HCT116 (cell line): Measurements from ENCODE around the gene CD99. TPM values are rescaled to one million over a fixed set of nuclear protein-coding genes. Genes with fewer than 3 reads are reported as not detected.

Source experiments
- ATAC-seq: fragments of 200-7000 bp; cut with Tn5 transposase; 2 replicates; pipeline ENCODE4 v1.9.1; 2020; ENCODE audit warnings: mild to moderate bottlenecking, moderate library complexity
- BruUV-seq: library from RNA; stranded (reverse); fragments of 400-500 nt; replicated peaks from 2 replicates; lab custom pipeline; 2021; lab: Mats Ljungman, UMichigan
- CTCF ChIA-PET: fragments of 300-600 bp; sonication (Branson Sonifier 250); formaldehyde crosslinking; loops from one replicate; lab custom pipeline; 2021; ENCODE audit warnings: antibody characterized with exemption; lab: Charles Lee
- POLR2A ChIA-PET: fragments of 300-600, 350-600 bp; sonication (Branson Sonifier 250); formaldehyde crosslinking; loops from one replicate; lab custom pipeline; 2021; ENCODE audit warnings: antibody characterized with exemption; lab: Charles Lee
- RAD21 ChIA-PET, 2 experiments: fragments of 300-600 bp; sonication (Branson Sonifier 250); formaldehyde crosslinking; loops; one replicate each; lab custom pipeline; 2023; ENCODE audit warnings: low total read pairs in 2 of 2; ENCODE audit not compliant: uncharacterized antibody in 2 of 2, unreplicated experiment in 2 of 2, low non-redundant PET in 1 of 2; lab: Charles Lee
- DNase-seq: peaks from one replicate; pipeline ENCODE4 v3.0.0-alpha.2; 2010; ENCODE audit warnings: low read depth, low spot score
- H2AFZ ChIP-seq: fragments of 200-600 bp; shearing (Covaris generic), sonication (generic); 2 replicates; pipeline ENCODE4 v1.6.1; 2017; ENCODE audit warnings: low read depth, mixed run types, mixed read lengths, antibody characterized with exemption, low read length; ENCODE audit not compliant: poor library complexity, severe bottlenecking
- H3K27ac ChIP-seq: 2 replicates; pipeline ENCODE4 v1.5.1; 2012; ENCODE audit warnings: low read depth, low read length
- H3K27me3 ChIP-seq: fragments of 200-600 bp; sonication (generic); 2 replicates; pipeline ENCODE4 v1.6.1; 2016; ENCODE audit warnings: mixed run types, low read length, mixed read lengths; ENCODE audit not compliant: insufficient read depth
- H3K36me3 ChIP-seq, 2 experiments: fragments of 200-500 bp in 1 of 2; fragments of 200-600 bp in 1 of 2; sonication (Bioruptor generic) in 1 of 2; sonication (generic) in 1 of 2; 2 replicates each; pipeline versions ENCODE4 v1.5.1 to v1.6.1; 2014 to 2016; ENCODE audit warnings: low read length in 2 of 2, inconsistent platforms in 1 of 2, mixed read lengths in 1 of 2, mixed run types in 1 of 2; ENCODE audit not compliant: insufficient read depth in 2 of 2, control insufficient read depth in 1 of 2
- H3K4me1 ChIP-seq, 2 experiments: fragments of 200-600 bp in 1 of 2; sonication (generic) in 1 of 2; 2 replicates each; pipeline versions ENCODE4 v1.5.1 to v1.6.1; 2012 to 2017; ENCODE audit warnings: low read length in 2 of 2, inconsistent platforms in 1 of 2, mild to moderate bottlenecking in 1 of 2, mixed read lengths in 1 of 2, mixed run types in 1 of 2, moderate library complexity in 1 of 2; ENCODE audit not compliant: insufficient read depth in 2 of 2, control insufficient read depth in 1 of 2
- H3K4me2 ChIP-seq: fragments of 200-600 bp; sonication (generic); 2 replicates; pipeline ENCODE4 v1.6.1; 2017; ENCODE audit warnings: mixed run types, low read length, mixed read lengths
- H3K4me3 ChIP-seq, 2 experiments: fragments of 200-600 bp in 1 of 2; sonication (generic) in 1 of 2; replicated peaks in 1 of 2; 2 replicates each; pipeline ENCODE4 v1.5.1; 2011 to 2016; ENCODE audit warnings: low read length in 2 of 2, control low read depth in 1 of 2, low read depth in 1 of 2, mild to moderate bottlenecking in 1 of 2, mixed read lengths in 1 of 2, mixed run types in 1 of 2
- H3K79me2 ChIP-seq: fragments of 200-600 bp; sonication (generic); 2 replicates; pipeline ENCODE4 v1.6.1; 2017; ENCODE audit warnings: mild to moderate bottlenecking, mixed run types, low read length, moderate library complexity, mixed read lengths; ENCODE audit not compliant: insufficient read depth
- H3K9ac ChIP-seq: fragments of 200-600 bp; sonication (generic); 2 replicates; pipeline ENCODE4 v1.6.1; 2016; ENCODE audit warnings: low read length, mixed read lengths
- H3K9me2 ChIP-seq: fragments of 200-600 bp; sonication (generic), shearing (Covaris generic); 2 replicates; pipeline ENCODE4 v1.6.1; 2017; ENCODE audit warnings: mixed run types, mild to moderate bottlenecking, moderate library complexity; ENCODE audit not compliant: insufficient read depth
- H3K9me3 ChIP-seq, 2 experiments: fragments of 200-500 bp in 1 of 2; fragments of 200-600 bp in 1 of 2; sonication (Bioruptor generic) in 1 of 2; sonication (generic) in 1 of 2; 2 replicates each; pipeline ENCODE4 v1.6.1; 2014 to 2017; ENCODE audit warnings: low read length in 2 of 2, mixed read lengths in 2 of 2, inconsistent platforms in 1 of 2, low read depth in 1 of 2, mild to moderate bottlenecking in 1 of 2, mixed run types in 1 of 2, moderate library complexity in 1 of 2; ENCODE audit not compliant: control insufficient read depth in 1 of 2, insufficient read depth in 1 of 2
- H4K20me1 ChIP-seq: fragments of 200-600 bp; sonication (generic), shearing (Covaris generic); 2 replicates; pipeline ENCODE4 v1.6.1; 2017; ENCODE audit warnings: mixed run types, mild to moderate bottlenecking, moderate library complexity; ENCODE audit not compliant: insufficient read depth
- EGR1 ChIP-seq: IDR thresholded peaks from 2 replicates; pipeline ENCODE4 v1.6.1; 2012; ENCODE audit warnings: low read depth
- ELF1 ChIP-seq: IDR thresholded peaks from 2 replicates; pipeline ENCODE4 v1.6.1; 2012; ENCODE audit warnings: low read depth, borderline replicate concordance
- EZH2 ChIP-seq: fragments of 200-600 bp; sonication (generic); IDR thresholded peaks from 2 replicates; pipeline ENCODE4 v1.6.1; 2017; ENCODE audit warnings: antibody characterized with exemption, mixed run types
- POLR2AphosphoS5 ChIP-seq: IDR thresholded peaks from 2 replicates; pipeline ENCODE4 v1.6.1; 2011; ENCODE audit warnings: mild to moderate bottlenecking, low read depth, low read length, moderate library complexity
- YY1 ChIP-seq: IDR thresholded peaks from 2 replicates; pipeline ENCODE4 v1.6.1; 2011; ENCODE audit warnings: low read length, low read depth, moderate library complexity, mild to moderate bottlenecking; ENCODE audit not compliant: insufficient replicate concordance; ENCODE audit errors: extremely low read depth
- ZFX ChIP-seq: fragments of 450-650 bp; IDR thresholded peaks from 2 replicates; pipeline ENCODE4 v1.6.1; 2017
- intact Hi-C: fragments of 100-400 bp; cut with micrococcal nuclease; formaldehyde crosslinking; loops from 2 replicates; pipeline ENCODE4 v1.10.0; 2022
- total RNA-seq: library from RNA; stranded (reverse); gene quantifications from one replicate; pipeline ENCODE4 v1.2.1, GENCODE V29; 2021; ENCODE audit not compliant: unreplicated experiment
- TF ChIP-seq, protein P1 (sequence below): IDR thresholded peaks from 2 replicates; pipeline ENCODE4 v1.6.1; 2012; ENCODE audit warnings: low read depth
- TF ChIP-seq, protein P2 (sequence below): IDR thresholded peaks from 2 replicates; pipeline ENCODE4 v1.6.1; 2012

Gene CD99
- total RNA-seq, 1 experiment from 2014 or later: 59.6 TPM

DNA sequence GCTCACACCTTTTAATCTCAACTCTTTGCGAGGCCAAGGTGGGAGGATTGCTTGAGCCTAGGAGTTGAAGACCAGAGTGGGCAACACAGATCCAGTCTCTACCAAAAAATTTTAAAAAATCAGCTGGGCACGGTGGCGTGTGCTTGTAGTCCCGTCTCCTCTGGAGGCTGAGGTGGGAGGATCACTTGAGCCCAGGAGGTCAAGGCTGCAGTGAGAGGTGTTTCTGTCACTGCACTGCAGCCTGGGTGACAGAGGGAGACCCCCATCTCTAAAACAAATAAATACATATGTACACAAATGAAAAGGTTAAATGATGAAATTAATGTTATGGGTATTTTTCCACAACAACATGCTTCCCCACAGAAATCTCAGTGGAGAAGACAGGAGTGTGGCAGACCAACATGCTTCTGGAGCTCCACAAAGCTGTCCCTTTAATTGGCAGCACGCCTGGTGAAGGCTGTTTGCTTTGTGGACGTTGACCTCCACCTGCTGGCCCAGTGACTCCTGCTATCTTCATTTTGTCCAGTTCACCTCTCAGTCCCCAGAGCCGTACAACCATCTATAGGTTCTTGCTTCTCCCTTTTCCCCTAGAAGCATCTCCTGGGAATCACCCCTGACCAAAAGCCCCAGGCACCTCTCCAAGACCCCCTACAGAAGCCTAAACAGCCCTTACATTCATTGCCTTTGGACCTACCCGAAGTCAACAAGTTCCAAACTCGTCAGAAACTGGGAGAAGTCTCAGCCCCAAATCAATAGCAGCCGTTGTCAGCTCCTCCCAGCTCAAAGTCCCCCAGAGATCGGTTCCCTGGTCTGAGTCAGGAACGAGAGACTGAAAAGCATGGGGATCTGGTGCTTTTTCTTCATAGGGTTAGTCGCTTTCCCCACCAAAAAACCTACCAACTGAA lies 36.4 kb upstream of the CD99 start:
- Histone ChIP-seq H3K9me3 (no peaks in the 10 kb centered on the region), H3K79me2 (no peaks in the 10 kb centered on the region), H3K27me3 (no peaks in the 10 kb centered on the region), H3K4me1 (no peaks in the 10 kb centered on the region), H4K20me1 (no peaks in the 10 kb centered on the region), H3K9me2 (no peaks in the 10 kb centered on the region), H3K36me3 (no peaks in the 10 kb centered on the region), H3K27ac (no peak overlapping the region), H3K4me2 (no peak overlapping the region), H3K9ac (no peak overlapping the region), H2AFZ (no peak overlapping the region)
- CTCF ChIA-PET: no interaction called here
- RAD21 ChIA-PET: no interaction called here
- ATAC-seq: no peak
- POLR2A ChIA-PET: no interaction called here
- DNase-seq: no peak
- BruUV-seq: no TSS peak
- intact Hi-C loops: no loop called here
- TF ChIP-seq EZH2 (no peak), ELF1 (no peak), POLR2AphosphoS5 (no peak), YY1 (no peak), ZFX (no peak), EGR1 (no peak)
- TF ChIP-seq, protein P1, sequence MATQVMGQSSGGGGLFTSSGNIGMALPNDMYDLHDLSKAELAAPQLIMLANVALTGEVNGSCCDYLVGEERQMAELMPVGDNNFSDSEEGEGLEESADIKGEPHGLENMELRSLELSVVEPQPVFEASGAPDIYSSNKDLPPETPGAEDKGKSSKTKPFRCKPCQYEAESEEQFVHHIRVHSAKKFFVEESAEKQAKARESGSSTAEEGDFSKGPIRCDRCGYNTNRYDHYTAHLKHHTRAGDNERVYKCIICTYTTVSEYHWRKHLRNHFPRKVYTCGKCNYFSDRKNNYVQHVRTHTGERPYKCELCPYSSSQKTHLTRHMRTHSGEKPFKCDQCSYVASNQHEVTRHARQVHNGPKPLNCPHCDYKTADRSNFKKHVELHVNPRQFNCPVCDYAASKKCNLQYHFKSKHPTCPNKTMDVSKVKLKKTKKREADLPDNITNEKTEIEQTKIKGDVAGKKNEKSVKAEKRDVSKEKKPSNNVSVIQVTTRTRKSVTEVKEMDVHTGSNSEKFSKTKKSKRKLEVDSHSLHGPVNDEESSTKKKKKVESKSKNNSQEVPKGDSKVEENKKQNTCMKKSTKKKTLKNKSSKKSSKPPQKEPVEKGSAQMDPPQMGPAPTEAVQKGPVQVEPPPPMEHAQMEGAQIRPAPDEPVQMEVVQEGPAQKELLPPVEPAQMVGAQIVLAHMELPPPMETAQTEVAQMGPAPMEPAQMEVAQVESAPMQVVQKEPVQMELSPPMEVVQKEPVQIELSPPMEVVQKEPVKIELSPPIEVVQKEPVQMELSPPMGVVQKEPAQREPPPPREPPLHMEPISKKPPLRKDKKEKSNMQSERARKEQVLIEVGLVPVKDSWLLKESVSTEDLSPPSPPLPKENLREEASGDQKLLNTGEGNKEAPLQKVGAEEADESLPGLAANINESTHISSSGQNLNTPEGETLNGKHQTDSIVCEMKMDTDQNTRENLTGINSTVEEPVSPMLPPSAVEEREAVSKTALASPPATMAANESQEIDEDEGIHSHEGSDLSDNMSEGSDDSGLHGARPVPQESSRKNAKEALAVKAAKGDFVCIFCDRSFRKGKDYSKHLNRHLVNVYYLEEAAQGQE: no peak
- TF ChIP-seq, protein P2, sequence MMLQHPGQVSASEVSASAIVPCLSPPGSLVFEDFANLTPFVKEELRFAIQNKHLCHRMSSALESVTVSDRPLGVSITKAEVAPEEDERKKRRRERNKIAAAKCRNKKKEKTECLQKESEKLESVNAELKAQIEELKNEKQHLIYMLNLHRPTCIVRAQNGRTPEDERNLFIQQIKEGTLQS: no peak
- TF ChIP-seq, all 23 proteins: peak for 0
- no peak overlapping the region for H3K4me3 ChIP-seq
